ENCODE data around the gene HAPSTR1.
"Not testable (repeated sequence)": the region's sequence is repeated elsewhere in the genome, so short reads cannot be mapped to it uniquely, and the experiment has no call there.

The HAPSTR1 gene, protein sequence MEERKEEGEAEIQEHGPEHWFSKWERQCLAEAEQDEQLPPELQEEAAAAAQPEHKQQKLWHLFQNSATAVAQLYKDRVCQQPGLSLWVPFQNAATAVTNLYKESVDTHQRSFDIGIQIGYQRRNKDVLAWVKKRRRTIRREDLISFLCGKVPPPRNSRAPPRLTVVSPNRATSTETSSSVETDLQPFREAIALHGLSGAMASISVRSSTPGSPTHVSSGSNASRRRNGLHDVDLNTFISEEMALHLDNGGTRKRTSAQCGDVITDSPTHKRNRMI

DNA sequence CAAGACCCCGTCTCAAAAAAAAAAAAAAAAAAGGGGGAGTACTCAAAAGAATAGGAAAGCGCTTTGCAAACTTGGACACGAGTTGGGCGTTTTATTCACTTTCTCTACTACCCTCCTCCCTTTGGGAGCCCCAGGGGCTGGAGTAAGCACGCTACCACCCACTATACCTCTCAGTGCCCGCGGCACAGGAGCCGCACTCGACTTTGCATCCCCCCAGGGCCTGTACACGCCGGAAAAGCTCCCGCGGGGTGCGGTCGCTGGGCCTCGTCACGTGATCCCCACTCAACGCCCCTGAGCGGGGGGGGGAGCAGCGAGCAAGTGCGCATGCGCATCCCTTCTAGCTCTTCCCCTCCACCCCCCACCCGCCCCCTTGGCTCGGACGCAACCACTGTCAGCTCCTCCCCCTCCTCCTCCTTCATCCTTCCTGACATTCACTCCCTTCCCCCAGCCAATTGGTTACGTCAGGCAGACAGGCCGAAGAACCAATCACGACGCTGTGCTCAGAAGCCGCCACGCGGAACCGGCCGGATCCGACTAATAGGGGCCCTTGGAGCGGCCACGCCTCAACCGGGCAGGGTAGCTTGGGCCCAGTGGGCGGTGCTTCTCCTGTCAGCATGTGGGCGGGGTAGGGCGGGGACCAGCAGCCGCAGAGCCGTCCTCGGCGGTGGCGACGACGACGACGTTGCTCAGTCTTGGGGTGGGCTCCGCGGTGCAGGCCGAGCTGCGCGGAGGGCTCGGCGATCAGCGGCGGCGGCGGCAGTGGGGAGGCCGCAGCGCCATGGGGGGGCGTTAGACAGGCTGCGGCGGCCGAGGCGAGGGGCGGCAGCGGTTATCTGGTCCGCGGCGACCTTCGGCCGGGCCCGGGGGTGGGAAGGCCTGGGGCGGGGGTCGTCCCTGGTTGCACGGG, at the start of gene HAPSTR1:
HAPSTR1 (plus strand) TSS at position 685 of the 907 bp plus-strand sequence. CDS start 401 bp downstream, outside the sequence.
- DNase-seq (ENCODE audit: low read depth in 2 of 3, low spot score in 1 of 3) = peak; percentile 96 to 100 (median 99)

DNA sequence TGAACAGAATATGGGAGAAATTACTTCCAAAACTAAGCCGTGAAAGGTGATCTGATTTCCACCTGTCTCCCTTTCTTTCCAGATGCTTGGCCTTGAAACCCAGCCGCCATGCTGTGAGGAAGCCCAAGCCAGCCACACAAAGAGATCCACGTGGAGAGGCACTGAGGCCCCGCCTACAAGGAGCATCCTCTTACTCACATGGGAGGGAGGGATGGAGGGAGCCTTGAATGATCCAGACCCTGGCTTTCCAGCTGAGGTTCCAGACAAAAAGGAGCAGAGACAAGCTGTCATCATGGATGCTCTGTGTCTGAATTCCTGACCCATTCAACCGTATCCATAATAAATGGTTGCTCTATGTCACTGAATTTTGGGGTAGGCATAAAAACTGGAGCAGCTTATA, 48.9 kb upstream of the HAPSTR1 start:
- no peak for DNase-seq (ENCODE audit: low read depth in 2 of 3, low spot score in 1 of 3)

DNA sequence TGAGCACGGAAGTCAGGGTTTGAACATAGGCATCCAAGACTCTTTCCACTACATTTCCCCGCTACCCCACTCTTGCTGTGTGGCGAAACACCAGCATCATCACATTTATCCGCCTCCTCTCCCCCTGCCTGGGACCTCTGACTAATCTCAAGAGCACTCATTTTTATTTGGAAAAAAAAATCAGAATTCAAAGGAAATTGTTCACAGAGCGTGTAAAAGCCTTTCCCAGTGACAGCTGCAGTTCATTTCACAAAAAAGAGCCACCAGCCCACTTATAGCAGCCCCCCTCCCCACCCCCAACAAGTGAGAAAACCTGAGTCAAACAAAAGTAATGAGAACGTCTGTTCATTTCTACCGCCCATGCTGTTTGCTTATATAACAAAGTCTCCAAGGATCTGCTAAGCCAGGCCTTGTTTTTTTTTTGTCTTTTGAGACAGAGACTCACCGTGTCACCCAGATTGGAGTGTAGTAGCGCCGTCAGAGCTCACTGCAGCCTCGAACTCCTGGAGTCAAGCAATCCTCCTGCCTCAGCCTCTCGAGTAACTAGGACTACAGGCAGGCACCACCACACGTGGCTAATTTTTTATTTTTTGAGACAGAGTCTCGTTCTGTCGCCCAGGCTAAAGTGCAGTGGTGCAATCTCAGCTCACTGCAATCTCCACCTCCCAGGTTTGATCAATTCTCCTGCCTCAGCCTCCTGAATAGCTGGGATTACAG, 48.3 kb upstream of the HAPSTR1 start:
- DNase-seq (ENCODE audit: low read depth in 2 of 3, low spot score in 1 of 3) = no peak

DNA sequence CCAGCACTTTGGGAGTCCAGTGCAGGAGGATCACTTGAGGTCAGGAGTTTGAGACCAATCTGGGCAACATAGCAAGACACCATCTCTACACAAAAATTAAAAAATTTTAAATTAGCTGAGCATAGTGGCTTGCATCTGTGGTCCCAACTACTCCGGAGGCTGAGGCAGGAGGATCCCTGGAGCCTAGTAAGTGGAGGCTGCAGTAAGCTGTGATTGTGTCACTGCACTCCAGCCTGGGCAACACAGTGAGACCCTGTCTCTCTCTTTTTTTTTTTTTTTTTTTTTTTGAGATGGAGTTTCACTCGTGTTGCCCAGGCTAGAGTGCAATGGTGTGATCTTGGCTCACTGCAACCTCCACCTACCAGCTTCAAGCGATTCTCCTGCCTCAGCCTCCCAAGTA, 45.9 kb upstream of the HAPSTR1 start:
- DNase-seq (ENCODE audit: low read depth in 2 of 3, low spot score in 1 of 3) = not testable (repeated sequence)

DNA sequence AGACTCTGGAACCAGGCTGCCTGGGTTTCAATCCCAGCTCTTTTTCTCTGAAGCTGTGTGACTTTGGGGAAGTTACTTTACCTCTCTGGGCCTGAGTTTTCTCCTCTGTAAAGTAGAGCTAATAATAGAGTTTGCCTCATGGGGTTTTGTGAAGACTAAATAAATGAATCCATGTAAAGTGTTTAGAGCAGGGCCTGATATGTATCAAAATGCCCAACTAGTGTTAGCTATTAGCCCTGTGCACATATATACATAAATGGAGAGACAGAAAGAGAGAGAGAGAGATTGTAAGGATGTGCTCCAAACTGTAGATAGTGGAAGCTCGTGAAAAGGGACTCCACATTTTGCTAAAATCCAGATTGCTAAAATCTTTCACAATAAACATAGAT, 44.8 kb upstream of the HAPSTR1 start:
- no peak for DNase-seq (ENCODE audit: low read depth in 2 of 3, low spot score in 1 of 3)

DNA sequence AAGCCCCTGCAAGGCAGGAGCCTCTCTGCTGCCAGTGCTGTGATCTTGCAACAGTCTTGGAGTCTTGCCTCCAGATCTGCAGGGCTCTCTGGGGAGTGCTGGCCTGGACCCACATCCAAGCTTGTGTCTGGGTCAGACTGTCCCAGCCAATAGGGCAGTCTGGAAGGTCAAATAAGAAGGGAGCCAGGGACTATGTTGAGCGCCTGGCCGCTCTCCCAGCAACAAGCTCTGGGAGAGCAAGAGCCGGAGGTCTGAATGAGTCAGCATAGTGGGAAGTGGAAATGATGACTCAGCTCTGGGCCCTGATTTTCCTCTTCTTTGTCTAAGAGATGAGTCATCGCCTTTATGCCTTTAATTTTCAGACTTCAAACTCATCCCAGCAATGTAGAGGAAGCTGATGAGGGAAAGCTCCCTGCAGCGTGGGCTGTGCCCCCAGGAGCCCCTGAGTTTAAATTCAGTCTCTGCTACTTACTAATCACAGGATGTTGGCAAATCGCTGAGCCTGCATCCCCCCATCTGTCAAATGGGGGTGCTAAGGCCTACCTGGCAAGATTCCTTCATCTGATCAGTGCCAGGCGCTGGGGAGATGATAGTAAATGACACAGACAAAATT, 43.6 kb upstream of the HAPSTR1 start:
- peak; percentile 51 to 74 (median 51) for DNase-seq (ENCODE audit: low read depth in 2 of 3, low spot score in 1 of 3)

DNA sequence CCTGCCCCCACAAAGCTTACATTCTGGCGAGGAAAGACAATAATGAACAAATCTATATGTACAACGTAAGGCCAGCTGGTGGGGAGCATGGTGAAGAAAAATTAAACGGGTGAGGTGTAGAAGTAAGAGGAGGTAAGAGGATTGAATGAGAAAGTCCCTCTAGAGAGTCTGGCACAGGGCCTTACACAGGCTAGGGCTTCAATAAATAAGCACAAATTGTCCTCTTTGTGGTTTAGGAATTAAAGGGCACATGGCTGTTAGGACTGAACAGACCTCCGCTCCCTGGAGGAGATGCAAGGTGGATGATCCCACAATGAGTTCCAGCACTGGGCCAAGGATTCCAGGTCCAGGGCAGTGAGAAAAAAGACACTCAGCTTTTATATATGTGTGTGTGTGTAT, 43.1 kb upstream of the HAPSTR1 start:
- no peak for DNase-seq (ENCODE audit: low read depth in 2 of 3, low spot score in 1 of 3)

DNA sequence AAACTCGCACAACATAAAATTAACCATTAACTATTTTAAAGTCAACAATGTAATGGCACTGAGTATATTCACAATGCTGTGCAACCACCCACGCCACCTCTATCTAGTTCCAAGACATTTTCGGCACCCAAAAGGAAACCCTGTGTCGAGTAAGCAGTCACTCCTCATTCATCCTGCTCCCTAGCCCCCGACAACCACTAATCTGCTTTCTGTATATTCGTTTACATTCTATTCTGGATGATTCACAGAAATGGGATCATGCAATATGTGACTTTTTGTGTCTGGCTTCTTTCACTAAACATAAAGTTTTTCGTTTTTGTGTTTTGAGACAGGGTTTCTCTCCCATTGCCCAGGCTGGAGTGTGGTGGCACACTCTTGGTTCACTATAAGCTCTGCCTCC, 42.2 kb upstream of the HAPSTR1 start:
- DNase-seq (ENCODE audit: low read depth in 2 of 3, low spot score in 1 of 3) = no peak

DNA sequence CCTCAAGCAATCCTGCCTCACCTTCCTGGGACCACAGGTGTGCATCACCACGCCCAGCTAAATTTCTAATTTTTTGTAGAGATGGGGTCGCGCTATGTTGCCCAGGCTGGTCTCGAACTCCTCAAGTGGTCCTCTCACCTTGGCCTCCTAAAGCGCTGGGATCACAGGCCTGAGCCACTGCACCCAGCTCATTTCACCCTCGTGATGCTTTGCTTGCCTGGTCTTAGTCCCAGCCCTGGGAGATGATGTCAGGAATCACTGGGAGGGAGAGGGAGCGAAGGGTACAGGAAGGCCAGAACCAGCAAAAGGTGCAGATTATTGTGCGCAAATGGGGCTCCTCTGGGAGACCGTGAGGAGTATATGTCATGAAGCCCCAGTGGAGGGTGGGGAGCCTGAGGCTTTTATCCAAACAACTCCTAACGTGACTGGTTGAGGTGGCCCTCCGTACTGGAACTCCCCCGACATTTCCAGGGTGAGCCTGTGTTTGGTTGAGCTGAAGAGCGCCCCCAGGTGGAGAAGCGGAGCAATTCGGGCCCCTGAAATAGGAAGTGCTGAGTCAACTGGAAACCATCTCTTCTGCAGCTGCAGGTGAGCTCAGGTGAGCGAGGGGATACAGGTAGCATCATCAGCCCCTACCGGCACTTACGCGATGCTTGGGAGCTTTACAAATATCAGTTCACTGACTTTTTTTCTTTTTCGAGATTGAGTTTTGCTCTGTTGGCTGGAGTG, 41.2 kb upstream of the HAPSTR1 start:
- no peak for DNase-seq (ENCODE audit: low read depth in 2 of 3, low spot score in 1 of 3)

DNA sequence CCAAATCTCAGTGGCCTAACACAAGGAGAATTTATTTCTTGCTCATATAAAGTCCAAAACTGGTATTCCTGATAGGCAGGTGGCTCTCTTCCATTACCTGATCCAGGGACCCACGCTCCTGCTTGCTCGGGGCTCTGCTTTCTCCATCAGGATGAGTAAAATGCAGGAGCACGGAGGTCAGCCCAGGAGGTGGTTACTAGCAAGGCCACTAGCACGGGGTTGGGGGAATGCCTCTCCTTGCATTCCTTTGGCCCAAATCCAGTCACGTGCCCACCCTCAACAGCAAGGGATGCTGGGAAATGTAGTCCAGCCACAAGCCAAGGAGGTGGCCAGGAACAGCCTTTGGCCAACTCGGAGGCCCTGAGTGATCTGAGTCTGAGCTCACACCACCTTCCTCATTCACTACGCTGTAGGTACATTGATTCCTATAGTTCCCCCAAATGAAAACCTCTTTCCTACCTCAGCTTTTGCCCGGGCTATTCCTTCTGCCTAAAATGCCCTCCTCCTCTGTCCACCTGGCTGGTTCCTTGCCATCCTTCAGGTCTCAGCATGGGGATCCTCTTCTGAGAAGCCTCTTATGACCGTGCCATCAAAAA, 38.3 kb upstream of the HAPSTR1 start:
- no peak for DNase-seq (ENCODE audit: low read depth in 2 of 3, low spot score in 1 of 3)

DNA sequence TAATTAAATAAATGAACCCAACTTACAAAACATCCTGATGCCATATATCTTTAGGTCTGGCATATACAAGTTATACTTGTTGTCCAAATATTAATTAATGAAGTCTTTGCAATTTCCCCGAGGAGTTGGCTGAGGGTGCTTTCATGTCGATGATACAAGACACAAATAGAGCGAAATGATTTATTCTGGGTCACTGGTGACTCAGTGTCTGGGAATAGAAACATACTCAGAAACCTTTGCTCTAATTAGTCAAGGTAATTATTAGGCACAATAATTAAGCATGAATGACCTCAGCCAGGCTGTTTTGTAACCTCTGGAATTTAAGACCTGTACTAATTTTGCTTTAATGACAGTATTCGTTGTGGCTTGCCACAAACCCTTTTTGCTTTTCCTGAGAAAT, 37.0 kb upstream of the HAPSTR1 start:
- DNase-seq (ENCODE audit: low read depth in 2 of 3, low spot score in 1 of 3) = no peak

DNA sequence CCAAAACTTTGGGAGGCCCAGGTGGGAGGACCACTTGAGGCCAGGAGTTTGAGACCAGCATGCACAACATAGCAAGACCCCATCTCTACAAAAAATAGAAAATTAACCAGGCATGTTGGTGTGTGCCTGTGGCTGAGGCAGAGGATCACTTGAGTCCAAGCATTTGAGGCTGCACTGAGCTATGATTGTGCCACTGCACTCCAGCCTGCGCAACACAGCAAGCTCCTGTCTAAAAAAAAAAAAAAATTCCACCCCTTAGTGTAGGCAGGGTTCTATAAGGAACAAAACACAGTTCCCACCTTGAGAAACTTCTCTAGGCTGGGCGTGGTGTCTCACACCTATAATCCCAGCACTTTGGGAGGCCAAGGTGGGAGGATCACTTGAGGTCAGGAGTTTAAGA, 36.3 kb upstream of the HAPSTR1 start:
- no peak for DNase-seq (ENCODE audit: low read depth in 2 of 3, low spot score in 1 of 3)

DNA sequence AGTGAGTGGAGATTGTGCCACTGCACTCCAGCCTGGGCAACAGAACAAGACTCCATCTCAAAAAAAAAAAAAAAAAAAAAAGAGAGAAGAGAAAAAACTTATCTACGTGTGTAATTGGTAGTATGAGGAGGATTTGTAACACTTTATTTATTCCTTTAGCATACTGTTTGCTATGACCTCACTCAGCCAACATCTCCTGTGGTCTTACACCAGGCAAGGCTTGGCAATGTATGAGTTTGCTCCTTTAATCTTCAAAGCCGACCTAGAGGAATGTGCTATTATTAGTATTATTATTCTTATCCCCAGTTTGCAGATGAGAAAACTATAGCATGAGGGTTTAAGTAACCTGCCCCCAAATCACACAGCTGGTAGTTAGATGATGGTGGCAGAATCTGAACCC, 35.8 kb upstream of the HAPSTR1 start:
- DNase-seq (ENCODE audit: low read depth in 2 of 3, low spot score in 1 of 3) = no peak

DNA sequence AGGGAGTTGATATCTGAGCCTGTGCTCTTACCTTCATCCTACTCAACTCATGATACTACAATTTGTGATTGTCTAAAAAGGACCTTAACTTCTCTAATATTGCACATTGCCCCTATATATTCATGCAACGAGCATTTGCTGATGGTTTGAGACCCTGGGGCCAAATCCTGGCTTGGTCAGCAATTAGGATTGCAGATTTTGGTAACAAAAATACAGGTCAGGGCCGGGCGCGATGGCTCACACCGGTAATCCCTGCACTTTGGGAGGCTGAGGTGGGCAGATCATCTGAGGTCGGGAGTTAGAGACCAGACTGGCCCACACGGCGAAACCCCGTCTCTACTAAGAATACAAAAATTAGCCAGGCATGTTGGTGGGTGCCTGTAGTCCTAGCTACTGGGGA, 35.4 kb upstream of the HAPSTR1 start:
- DNase-seq (ENCODE audit: low read depth in 2 of 3, low spot score in 1 of 3) = no peak

DNA sequence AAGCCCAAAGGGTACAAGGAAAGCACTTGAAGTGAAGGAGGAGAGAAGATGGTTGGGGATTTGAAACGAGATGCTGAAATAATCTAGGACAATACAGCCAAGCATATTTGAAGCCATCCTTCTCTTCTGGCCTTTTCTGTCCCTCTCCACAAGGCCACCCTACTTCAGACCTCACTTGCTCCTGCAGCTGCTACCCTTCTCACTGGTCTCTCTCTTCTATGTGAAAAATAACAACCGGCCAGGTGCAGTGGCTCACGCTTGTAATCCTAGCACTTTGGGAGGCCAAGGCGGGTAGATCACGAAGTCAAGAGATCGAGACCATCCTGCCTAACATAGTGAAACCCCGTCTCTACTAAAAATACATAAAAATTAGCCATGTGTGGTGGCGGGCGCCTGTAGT, 33.2 kb upstream of the HAPSTR1 start:
- no peak for DNase-seq (ENCODE audit: low read depth in 2 of 3, low spot score in 1 of 3)

DNA sequence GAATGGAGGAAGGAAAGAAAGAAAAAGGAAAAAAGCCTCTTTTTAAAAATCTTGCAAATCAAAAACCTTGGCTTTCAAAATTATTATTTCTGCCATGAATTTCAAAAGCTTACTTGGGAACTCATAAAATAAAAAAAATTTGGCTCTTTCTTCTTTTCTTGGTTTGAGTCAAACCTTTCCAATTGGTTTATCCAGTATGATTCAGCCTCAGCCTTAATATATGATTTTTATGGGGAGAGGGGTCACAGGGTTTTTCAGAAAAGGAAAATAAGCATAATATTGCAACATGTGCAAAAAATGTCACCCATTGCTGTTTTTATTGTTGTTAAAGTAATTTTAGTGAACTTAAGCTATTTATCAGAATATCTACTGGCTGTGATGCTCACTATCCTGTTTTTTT, 31.2 kb upstream of the HAPSTR1 start:
- no peak for DNase-seq (ENCODE audit: low read depth in 2 of 3, low spot score in 1 of 3)

DNA sequence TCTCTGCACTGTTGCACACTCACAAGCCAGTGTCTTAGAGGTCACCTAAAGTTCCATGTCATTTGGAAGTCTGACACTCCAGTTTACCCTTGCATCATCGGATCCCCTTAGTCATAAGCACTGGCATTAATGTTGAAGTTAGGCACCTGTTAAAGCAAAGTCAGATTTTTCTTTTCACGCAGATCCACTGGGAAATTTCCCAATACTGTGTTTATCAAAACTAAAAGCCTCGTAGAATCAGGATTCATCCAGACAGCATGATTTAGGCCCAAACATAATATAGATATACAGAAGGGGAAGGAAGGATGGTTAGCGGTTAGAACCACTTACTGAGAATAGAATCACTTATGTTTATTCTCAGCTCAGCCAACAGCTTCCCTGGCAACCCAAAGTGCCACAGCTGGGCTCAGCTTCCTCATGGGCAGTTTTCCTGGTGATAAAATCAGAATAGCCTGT, 30.1 kb upstream of the HAPSTR1 start:
- no peak for DNase-seq (ENCODE audit: low read depth in 2 of 3, low spot score in 1 of 3)

DNA sequence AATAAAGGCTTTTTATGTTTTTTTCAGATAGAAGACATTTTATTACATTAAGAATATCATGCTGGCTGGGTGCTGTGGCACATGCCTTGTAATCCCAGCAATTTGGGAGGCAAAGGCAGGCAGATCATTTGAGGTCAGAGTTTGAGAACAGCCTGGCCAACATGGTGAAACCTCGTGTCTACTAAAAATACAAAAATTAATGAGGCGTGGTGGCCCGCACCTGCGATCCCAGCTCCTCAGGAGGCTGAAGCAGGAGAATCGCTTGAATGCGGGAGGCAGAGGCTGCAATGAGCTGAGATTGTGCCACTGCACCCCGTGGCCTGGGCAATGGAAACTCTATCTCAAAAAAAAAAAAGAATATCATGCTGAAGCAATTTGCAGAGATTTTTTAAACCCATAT, 29.1 kb upstream of the HAPSTR1 start:
- no peak for DNase-seq (ENCODE audit: low read depth in 2 of 3, low spot score in 1 of 3)

DNA sequence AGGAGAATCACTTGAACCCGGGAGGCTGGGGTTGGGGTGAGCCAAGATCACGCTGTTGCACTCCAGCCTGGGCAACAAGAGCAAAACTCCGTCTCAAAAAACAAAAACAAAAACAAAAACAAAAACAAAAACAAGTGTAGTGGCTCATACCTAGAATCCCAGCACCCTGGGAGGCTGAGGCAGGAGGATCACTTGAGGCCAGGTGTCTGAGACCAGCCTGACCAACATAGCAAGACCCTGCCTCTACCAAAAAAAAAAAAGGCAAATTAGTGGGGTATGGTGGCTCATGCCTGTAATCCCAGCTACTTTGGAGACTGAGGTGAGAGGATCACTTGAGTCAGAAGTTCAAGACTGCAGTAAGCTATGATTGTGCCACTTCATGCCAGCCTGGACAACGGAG, 26.4 kb upstream of the HAPSTR1 start:
- DNase-seq (ENCODE audit: low read depth in 2 of 3, low spot score in 1 of 3) = no peak

DNA sequence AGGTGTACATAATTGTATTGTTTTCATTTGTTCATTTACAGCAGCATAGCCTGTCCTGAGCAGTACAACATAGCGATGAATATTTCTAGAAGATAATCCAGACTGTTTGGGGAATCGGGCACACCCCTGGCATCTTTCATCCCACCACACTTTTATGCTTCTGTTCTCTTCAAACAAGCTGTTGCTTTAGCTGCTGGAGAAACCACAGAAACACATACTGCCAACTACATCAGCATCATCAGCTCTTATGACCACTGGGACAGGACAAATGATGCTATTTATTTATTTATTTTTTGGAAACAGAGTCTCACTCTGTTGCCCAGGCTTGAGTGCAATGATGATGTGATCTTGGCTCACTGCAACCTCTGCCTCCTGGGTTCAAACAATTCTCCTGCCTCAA, 22.6 kb upstream of the HAPSTR1 start:
- no peak for DNase-seq (ENCODE audit: low read depth in 2 of 3, low spot score in 1 of 3)

Measured in stimulated activated CD4-positive, alpha-beta T cell treated with anti-CD3 and anti-CD28 coated beads, Interleukin-12 subunit alpha, Interleukin-12 subunit beta, amount 100 ng/mL, for 48 hours (primary cell).